ENCODE measurements around the gene GALNT13.

The GALNT13 gene

GRCh38 chr2:154187948-154188347, 316.2 kb downstream of the GALNT13 start:
- no peak for DNase-seq (ENCODE audit: low read depth)
- in situ Hi-C loops (cut with HindIII; ENCODE audit: low sequenced_read_pairs) = no loop called here
- no peak for TF ChIP-seq CTCF (IDR thresholded peaks at IDR 0.05; ENCODE audit: low read depth, low read length, missing control alignments)
- no peak overlapping the region for H3K4me3 ChIP-seq (ENCODE audit: low read depth, low read length)

- H3K4me3 ChIP-seq (ENCODE audit: low read depth, low read length) = no peak overlapping the region
- DNase-seq (ENCODE audit: low read depth) = no peak
- TF ChIP-seq CTCF (IDR thresholded peaks at IDR 0.05; ENCODE audit: low read depth, low read length, missing control alignments) = no peak
- in situ Hi-C loops (cut with HindIII; ENCODE audit: low sequenced_read_pairs) = no loop called here
Observed at GRCh38 chr2:154189953-154190352, 318.2 kb downstream of the GALNT13 start.

DNA sequence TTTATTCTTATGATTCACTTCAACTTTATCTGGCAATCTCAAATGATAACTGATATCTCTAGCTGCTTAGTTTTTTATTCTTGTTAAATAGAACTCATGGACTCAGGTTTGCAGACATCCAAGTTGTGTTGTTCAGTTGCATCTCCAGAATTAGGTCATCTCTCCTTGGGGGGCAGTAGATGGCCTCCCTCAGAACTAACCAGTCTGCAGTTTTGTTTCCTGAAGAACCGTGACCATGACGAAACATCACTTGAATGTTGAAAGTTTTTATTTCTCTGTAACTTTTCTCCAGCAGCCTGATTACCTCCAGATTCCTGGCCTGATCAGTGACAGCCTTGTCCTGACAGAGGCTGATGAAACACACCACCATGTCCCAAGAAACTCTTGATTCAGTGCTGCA, 321.5 kb downstream of the GALNT13 start:
- TF ChIP-seq CTCF (IDR thresholded peaks at IDR 0.05; ENCODE audit: low read depth, low read length, missing control alignments) = no peak
- no peak overlapping the region for H3K4me3 ChIP-seq (ENCODE audit: low read depth, low read length)
- in situ Hi-C loops (cut with HindIII; ENCODE audit: low sequenced_read_pairs) = no loop called here
- DNase-seq (ENCODE audit: low read depth) = no peak

- no peak for TF ChIP-seq CTCF (IDR thresholded peaks at IDR 0.05; ENCODE audit: low read depth, low read length, missing control alignments)
- H3K4me3 ChIP-seq (ENCODE audit: low read depth, low read length) = no peak overlapping the region
- no peak for DNase-seq (ENCODE audit: low read depth)
- in situ Hi-C loops (cut with HindIII; ENCODE audit: low sequenced_read_pairs) = no loop called here
Observed at GRCh38 chr2:154194909-154195643, 323.4 kb downstream of the GALNT13 start.

DNA sequence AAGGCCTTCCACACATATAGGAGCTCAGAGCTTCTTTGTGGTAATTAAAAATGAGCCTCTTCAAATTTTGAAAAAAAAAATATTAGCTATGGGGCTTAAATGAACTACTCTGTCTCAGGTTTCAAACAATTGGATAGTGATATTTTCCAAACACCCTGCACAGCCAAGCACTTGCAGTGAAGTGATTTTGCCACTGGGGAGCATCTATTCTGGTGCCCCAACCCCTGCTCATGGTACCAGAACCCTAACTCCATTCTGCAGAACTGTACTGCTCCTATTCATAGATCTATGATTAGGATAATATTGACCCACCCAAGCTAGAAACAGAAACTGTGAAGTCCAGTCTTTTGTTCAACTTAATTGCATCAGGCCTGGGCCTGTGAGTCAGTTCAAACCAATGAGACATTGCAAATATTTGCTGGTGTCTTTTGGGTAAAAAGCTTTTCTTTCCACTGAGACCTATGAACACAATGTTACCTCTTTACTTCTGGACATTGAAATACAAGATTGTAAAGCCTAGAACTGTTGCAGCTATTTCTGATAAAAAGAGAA, 324.0 kb downstream of the GALNT13 start:
- in situ Hi-C loops (cut with HindIII; ENCODE audit: low sequenced_read_pairs) = no loop called here
- no peak overlapping the region for H3K4me3 ChIP-seq (ENCODE audit: low read depth, low read length)
- TF ChIP-seq CTCF (IDR thresholded peaks at IDR 0.05; ENCODE audit: low read depth, low read length, missing control alignments) = no peak
- no peak for DNase-seq (ENCODE audit: low read depth)

GRCh38 chr2:154198866-154199265, 327.1 kb downstream of the GALNT13 start:
- in situ Hi-C loops (cut with HindIII; ENCODE audit: low sequenced_read_pairs) = no loop called here
- H3K4me3 ChIP-seq (ENCODE audit: low read depth, low read length) = no peak overlapping the region

More at GRCh38 chr2:154198866-154199265, 327.1 kb downstream of the GALNT13 start:
- no peak for TF ChIP-seq CTCF (IDR thresholded peaks at IDR 0.05; ENCODE audit: low read depth, low read length, missing control alignments)
- no peak for DNase-seq (ENCODE audit: low read depth)

Measured in astrocyte of the cerebellum (primary cell).